HPDE6-E6E7 (cell line): Measurements from ENCODE around the gene COG6.
A peak's percentile ranks its signal among the peaks of the same experiment; 100 is the strongest.

ENCODE experiments used
- DNase-seq: peaks from one replicate; pipeline ENCODE4 v3.0.0; 2011; ENCODE audit warnings: missing footprints; ENCODE audit errors: extremely low spot score

Gene COG6

DNA sequence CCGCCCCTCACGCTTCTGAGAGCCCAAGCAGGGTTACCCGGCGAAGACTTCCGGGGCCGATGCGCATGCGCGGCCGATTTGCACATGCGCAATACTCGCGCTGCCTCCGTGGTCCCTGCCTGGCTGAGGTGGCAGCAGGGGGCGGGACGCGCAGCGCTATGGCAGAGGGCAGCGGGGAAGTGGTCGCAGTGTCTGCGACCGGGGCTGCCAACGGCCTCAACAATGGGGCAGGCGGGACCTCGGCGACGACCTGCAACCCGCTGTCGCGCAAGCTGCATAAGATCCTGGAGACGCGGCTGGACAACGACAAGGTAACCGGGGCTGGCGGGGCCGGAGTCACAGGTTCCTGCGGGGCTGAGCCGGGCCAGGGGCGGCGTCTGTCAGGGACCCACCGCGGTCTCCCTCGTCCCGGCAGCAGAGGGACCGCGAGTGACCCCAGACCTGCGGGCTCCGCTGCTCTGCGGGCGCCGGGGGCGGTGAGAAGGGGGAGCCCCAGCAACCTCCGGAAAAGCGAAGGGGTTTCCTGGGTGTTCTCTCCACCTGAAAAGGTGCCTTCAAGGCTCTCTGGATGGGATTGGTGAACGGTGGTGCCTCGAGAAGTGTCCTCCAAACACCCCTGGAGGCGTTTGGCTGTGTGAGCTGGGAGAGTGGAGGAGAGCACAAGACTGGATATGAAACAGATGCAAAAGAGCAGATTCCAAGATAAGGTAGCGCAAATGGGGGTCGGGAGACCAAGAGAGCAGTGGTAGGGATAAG lies at the start of gene COG6:
Gene COG6 (plus strand): TSS at position 94 of the 756 bp plus-strand sequence. CDS start 65 bp downstream, at position 159.
- peak; percentile 36 for DNase-seq

DNA sequence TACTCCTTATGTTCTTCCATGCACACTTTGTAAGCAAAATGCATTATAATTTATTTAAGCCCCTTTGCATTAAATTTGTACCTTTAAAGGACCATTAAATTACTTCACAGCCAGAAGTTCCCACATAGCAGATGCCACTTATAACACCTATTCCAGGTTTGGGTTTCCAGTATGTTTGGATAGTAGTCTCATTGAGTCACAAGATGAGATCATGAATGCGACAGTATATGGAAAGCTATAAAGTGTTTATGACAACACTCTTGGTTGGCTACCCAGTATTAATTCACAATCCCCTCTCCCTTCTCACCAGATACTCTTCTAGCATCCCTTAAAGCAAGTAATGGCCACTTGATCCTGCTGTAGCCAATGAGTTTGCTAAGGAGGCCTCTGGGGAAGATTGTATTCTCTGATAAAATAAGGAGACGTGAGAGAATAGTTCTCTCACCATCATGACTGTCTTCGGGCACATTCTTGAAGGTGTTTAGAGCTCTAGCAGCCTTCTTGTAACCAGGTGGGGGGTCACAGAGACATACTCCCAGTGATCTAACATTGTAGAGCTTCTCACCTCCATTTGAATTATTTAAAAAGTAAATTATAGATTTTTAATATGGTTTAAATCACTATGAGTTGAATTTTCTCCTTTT lies 49.7 kb upstream of the COG6 start:
- no peak for DNase-seq

DNA sequence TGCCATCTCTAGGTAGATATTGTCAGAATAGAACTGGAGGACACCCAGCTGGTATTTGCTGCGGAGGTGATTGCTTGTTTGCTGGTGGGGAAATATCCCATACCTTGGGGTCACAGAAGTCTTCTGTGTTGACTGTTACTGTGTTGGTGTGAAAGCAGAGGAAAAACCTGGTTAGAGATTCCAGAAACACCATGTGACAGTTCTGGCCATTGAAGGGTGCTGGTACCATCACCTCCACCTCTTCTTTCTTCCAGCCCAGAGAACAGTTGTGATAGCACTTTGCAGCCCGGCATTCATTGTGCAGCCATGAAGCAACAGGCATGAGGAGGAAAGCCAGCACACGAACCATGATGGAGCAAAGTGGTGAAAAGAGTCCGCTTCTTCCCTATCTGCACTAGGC lies 47.6 kb upstream of the COG6 start:
- no peak for DNase-seq

DNA sequence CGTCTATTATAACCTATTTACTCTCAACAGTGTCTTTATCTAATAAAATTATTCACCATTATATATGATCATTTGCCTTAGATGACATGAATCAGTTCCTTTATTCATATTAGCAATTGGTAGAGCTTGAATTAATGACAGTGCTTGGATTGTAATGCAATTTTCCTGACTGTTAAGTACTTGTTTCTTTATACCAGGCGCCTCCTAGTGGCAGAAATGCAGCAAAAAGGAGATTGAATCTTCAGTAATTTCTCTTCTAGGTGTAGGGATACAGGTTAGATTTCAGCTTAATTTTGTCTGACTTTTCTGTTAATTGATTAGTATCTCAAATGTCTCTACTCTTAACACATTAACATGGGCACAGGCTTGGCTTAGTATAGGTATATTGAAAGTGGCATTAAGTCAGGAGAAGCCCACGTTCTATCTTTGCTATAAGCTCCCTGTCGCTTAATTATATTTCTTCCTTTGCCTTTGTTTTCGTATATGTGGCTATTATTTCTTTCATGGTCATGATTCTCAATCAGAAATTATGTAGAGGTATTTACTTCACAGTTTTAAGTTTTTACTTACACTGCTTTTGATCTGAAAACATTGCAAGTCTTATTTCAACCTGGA lies 43.3 kb upstream of the COG6 start:
- no peak for DNase-seq

DNA sequence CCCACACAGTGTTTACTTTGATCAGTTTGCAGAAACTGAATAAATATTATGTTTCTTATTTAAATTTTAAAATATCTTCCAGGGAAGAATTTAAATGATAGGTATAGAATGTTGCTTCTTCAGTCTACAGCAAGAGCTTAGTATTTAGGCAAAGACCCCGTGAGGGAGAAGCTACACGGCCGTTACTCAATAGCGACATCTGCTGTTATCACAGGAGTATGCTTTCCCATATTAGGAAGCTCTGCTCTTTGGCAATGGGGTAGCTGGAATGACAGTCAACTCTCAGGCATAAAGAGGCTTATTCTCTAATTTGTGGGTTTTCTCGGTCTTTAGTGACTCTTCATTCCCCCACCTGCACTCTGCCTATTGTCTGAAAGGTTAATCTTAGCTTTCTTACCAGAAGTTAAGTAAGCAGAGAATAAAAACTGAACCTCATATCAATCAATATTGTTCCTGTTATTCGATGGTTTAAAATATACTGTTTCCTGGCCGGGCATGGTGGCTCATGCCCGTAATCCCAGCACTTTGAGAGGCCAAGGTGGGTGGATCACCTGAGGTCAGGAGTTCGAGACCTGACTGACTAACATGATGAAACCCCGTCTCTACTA lies 39.3 kb upstream of the COG6 start:
- no peak for DNase-seq

DNA sequence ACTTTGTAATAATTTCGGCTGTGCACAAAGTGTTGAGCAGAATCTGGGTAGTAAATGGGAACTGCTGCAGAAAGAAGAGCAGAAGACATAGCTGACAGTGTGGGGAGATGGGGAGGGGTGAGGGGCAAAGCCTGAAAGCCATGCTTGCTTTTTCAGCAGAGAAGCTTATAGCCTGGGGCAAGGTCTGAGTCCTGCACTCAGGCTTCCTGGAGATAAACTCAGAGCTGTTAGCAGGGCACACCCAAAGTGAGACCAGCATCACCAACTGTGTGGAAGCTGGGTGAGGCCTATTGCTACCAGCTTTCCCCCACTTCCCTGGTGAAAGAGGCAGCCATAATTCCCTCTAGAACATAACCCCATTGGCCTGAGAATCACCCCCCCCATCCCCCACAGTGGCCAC lies 36.9 kb upstream of the COG6 start:
- DNase-seq: no peak

GRCh38 chr13:39623466-39623865 lies 32.0 kb upstream of the COG6 start:
- no peak for DNase-seq

GRCh38 chr13:39631307-39631706 lies 24.2 kb upstream of the COG6 start:
- no peak for DNase-seq

DNA sequence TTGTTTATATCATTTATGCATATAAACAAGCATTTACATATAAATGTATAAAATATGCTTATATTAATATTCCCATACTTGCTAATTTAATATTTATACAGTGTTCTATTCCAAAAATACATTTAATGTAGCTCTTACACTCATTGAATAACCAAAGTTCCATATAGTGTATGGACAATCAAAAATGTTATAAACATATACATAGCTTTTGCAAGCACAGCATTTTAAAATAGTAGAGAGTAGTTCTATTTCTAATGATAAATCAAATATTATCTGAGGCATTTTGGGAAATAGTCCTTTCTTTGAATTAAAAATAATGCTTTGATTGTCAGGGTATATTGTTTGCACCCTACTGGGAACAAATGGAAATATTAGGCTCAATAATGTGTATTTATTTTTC lies 22.5 kb upstream of the COG6 start:
- DNase-seq: no peak

DNA sequence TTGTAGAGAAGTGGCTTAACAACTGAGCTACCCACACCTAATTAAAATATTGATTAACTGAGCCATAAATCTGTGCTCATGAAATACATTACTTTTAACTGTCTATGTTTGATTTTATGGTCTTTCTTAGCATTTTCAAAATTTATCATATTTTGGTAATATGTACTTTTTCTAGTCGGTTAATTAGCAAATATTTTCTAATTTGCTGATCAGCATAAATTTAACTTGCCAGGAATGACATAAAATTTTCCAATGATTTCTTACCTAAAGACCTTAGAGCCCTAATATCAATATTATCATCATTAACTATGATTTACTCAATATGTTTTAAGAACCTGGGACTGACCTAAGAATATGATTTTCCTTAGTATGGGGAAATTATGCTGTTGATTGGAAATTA lies 19.9 kb upstream of the COG6 start:
- DNase-seq: no peak

GRCh38 chr13:39637890-39638289 lies 17.6 kb upstream of the COG6 start:
- DNase-seq: no peak

DNA sequence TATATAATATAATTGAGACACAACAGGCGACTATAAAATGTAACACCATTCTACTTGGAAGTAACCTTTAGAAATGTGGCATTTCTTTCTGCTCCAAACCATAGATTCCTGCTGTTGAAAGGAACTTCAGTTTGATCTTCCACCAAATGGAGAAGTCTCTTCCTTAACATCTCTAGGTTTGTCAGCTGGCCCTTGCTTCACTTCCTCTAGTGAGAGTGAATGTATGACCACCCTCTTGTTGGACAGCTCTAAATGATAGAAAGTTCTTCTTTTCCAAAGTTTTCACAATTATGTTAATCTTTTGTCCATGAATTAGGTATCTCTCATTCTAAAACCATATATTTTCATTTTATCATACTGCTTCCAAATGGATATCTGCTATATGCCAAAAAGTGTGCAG lies 13.8 kb upstream of the COG6 start:
- no peak for DNase-seq

GRCh38 chr13:39646122-39646521 lies 9.3 kb upstream of the COG6 start:
- DNase-seq: no peak

- DNase-seq: no peak
Observed at GRCh38 chr13:39655041-39655568, 357 bp upstream of the COG6 start.

DNA sequence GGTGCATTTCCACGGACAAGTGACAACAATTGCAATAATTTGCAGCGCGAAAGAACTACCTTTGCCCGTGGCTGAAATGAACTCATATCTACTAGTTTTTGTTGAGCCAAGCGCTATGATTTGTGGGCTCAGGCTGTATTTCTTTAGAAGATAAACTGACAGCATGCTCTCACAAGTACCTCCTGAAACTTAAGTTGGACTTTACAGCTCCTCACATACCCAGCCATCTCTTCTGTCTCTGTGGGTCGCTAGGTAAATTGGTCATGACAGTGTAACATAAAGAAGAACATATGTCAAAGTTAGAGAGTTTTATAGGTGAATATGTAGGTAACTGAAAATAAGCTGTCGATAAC lies 839 bp downstream of the COG6 start:
- DNase-seq: no peak

GRCh38 chr13:39663508-39663907 lies 8.0 kb downstream of the COG6 start:
- DNase-seq: no peak

DNA sequence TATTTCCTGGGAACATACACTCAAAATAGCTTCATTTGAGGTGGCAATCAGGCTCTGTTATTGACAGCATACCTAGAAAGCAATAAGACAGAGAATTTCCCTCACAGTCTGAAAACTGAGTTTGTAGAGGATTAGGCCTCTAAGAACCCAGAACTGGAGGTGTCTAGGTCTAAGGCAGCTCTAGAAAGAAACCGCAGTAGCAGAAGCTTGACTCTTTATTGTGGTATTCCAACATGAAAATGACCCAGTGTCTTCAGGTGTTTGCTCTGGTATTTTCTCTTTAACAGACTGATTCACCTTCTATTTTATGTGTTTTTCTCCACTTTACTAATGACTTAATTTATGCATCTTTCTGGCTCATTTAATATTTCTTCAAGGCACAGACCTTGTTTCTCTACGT lies 8.5 kb downstream of the COG6 start:
- no peak for DNase-seq

- no peak for DNase-seq
Observed at GRCh38 chr13:39665763-39666162, 10.3 kb downstream of the COG6 start.

- DNase-seq: no peak
Observed at GRCh38 chr13:39670445-39670844, 15.0 kb downstream of the COG6 start.

DNA sequence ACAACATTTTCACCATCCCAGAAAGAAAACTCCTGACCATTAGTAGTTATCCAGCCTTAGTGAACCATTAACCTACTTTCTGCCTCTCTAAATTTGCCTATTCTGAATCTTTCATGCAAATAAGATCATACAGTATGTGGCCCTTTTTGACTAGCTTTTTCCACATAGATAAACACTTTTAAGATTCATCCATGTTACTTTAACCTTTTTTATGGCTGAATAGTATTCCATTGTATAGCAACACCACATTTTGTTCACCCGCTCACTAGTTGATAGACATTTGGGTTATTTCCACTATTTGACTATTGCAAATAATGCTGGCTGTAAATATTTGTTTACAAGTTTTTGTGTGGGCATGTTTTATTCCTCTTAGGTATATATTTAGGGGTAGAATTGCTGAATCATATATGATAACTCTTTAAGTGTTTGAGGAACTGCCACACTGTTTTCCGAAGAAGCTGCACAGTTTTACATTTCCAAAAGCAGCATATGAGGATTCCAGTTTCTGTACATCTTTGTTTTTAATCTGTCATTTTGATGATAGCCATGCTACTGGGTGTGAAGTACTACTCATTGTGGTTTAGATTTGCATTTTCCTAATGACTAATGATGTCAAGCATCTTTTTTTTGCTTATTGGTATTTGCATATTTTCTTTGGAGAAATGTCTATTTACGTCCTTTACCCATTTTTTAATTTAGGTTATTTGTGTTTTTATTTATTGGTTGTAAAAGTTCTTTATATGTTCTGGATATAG lies 17.1 kb downstream of the COG6 start:
- no peak for DNase-seq

- DNase-seq: no peak
Observed at GRCh38 chr13:39675904-39676303, 20.4 kb downstream of the COG6 start.
